K562 (cell line): ENCODE results near the gene NUP153. TPM values are rescaled to one million over a fixed set of nuclear protein-coding genes. Genes with fewer than 3 reads are reported as not detected.

Source experiments
- ATAC-seq: fragments of 200-7000 bp; cut with Tn5 transposase; 3 replicates; pipeline ENCODE4 v1.9.1; 2020; ENCODE audit warnings: moderate library complexity
- BruUV-seq: library from RNA; stranded (reverse); fragments of 400-500 nt; replicated peaks from 2 replicates; lab custom pipeline; 2021; lab: Mats Ljungman, UMichigan
- CTCF ChIA-PET: fragments of 300-600 bp; formaldehyde crosslinking; extraction: SDS; loops from one replicate; lab custom pipeline; 2021; ENCODE audit warnings: low intra/inter-chr PET ratio; lab: Yijun Ruan, JAX
- POLR2A ChIA-PET: fragments of 300-600, 350-650 bp; sonication (Branson Sonifier 250); formaldehyde crosslinking; extraction: SDS; loops from one replicate; lab custom pipeline; 2021; ENCODE audit warnings: antibody characterized with exemption, inconsistent platforms; lab: Yijun Ruan, JAX
- DNase-seq, 4 experiments: peaks; one replicate each; pipeline versions ENCODE4 v3.0.0 to v3.0.0-alpha.2; 2011 to 2018; ENCODE audit warnings: low spot score in 3 of 4, mixed read lengths in 3 of 4; ENCODE audit errors: extremely low read depth in 1 of 4
- FAIRE-seq: peaks from 2 replicates; lab custom pipeline; 2011; peaks lifted over from hg19 to GRCh38; lab: Jason Lieb, UNC
- H2AFZ ChIP-seq: 2 replicates; pipeline ENCODE4 v1.6.0; 2011; ENCODE audit warnings: low read depth, low read length, control low read depth, inconsistent platforms
- H3K27ac ChIP-seq: fragments of 200-600 bp; 3 replicates; pipeline ENCODE4 v1.8.0; 2011; ENCODE audit warnings: low read depth, mild to moderate bottlenecking, control low read depth, inconsistent platforms, low read length, moderate library complexity, mixed read lengths; ENCODE audit errors: extremely low read depth
- H3K27me3 ChIP-seq, 2 experiments: fragments of 300-600 bp in 1 of 2; 2 replicates in 1 of 2; 3 replicates in 1 of 2; pipeline versions ENCODE4 v1.6.0 to v1.8.0; 2011; ENCODE audit warnings: inconsistent platforms in 2 of 2, low read length in 2 of 2, mild to moderate bottlenecking in 1 of 2, mixed read lengths in 1 of 2, moderate library complexity in 1 of 2; ENCODE audit not compliant: control insufficient read depth in 2 of 2, insufficient read depth in 2 of 2
- H3K36me3 ChIP-seq: fragments of 300-600 bp; 3 replicates; pipeline ENCODE4 v1.8.0; 2011; ENCODE audit warnings: mild to moderate bottlenecking, low read length, inconsistent platforms; ENCODE audit not compliant: control insufficient read depth, insufficient read depth
- H3K4me1 ChIP-seq, 2 experiments: fragments of 200-600 bp in 1 of 2; replicated peaks in 1 of 2; 2 replicates in 1 of 2; 3 replicates in 1 of 2; pipeline versions ENCODE4 v1.5.1 to v1.8.0; 2011; ENCODE audit warnings: inconsistent platforms in 2 of 2, low read length in 2 of 2, mild to moderate bottlenecking in 1 of 2, mixed read lengths in 1 of 2, moderate library complexity in 1 of 2; ENCODE audit not compliant: control insufficient read depth in 2 of 2, insufficient read depth in 2 of 2
- H3K4me2 ChIP-seq: 2 replicates; pipeline ENCODE4 v1.6.1; 2011; ENCODE audit warnings: low read length, control low read depth, inconsistent platforms, mixed read lengths; ENCODE audit not compliant: insufficient read depth
- H3K4me3 ChIP-seq: fragments of 200-600 bp; sonication (generic), shearing (Covaris generic); 2 replicates; pipeline ENCODE4 v1.5.1; 2016; ENCODE audit warnings: control low read depth, inconsistent platforms
- H3K79me2 ChIP-seq: fragments of 200-600 bp; 3 replicates; pipeline ENCODE4 v1.8.0; 2011; ENCODE audit warnings: low read length, inconsistent platforms; ENCODE audit not compliant: control insufficient read depth, insufficient read depth
- H3K9ac ChIP-seq, 2 experiments: 2 replicates each; pipeline versions ENCODE4 v1.6.0 to v1.6.1; 2011; ENCODE audit warnings: low read depth in 2 of 2, low read length in 2 of 2, control low read depth in 1 of 2, inconsistent platforms in 1 of 2, mild to moderate bottlenecking in 1 of 2, mixed read lengths in 1 of 2; ENCODE audit not compliant: insufficient read depth in 1 of 2
- H3K9me1 ChIP-seq: one replicate; pipeline ENCODE4 v1.6.0; 2011; ENCODE audit warnings: inconsistent platforms, mild to moderate bottlenecking, low read length, moderate library complexity; ENCODE audit not compliant: control insufficient read depth, insufficient read depth
- H3K9me3 ChIP-seq: replicated peaks from 2 replicates; pipeline ENCODE4 v1.5.1; 2011; ENCODE audit warnings: low read depth, low read length, inconsistent platforms; ENCODE audit not compliant: control insufficient read depth, insufficient read depth
- H4K20me1 ChIP-seq: replicated peaks from 2 replicates; pipeline ENCODE4 v1.6.1; 2011; ENCODE audit warnings: low read length, inconsistent platforms, mixed read lengths; ENCODE audit not compliant: control insufficient read depth, insufficient read depth
- COPS2 ChIP-seq: fragments of 450-650 bp; conservative IDR thresholded peaks from 2 replicates; pipeline ENCODE4 v1.6.1; 2016; ENCODE audit warnings: mild to moderate bottlenecking, moderate library complexity
- PRDM10 ChIP-seq: fragments of 450-650 bp; IDR thresholded peaks from 2 replicates; pipeline ENCODE4 v1.6.1; 2018; ENCODE audit not compliant: partially characterized antibody
- WGBS: fragments of 100-300 bp; shearing (Covaris generic); methylation state at CpG from one replicate; pipeline ENCODE4 v1.1.6; 2016; ENCODE audit warnings: low coverage, mixed read lengths; ENCODE audit not compliant: insufficient coverage; ENCODE audit errors: missing lambda C conversion rate; 5-methylcytosine and 5-hydroxymethylcytosine counted together
- in situ Hi-C: fragments of 300-500 bp; cut with MboI; formaldehyde crosslinking; loops from 4 replicates; pipeline ENCODE4 v1.15.0; 2018; ENCODE audit warnings: inconsistent platforms, mixed read lengths
- intact Hi-C: fragments of 100-400 bp; cut with micrococcal nuclease; formaldehyde crosslinking; loops from 2 replicates; pipeline ENCODE4 v1.14.2; 2022
- polyA plus RNA-seq, 8 experiments: library from polyadenylated mRNA; depleted of rRNA in 4 of 8; stranded (reverse) in 5 of 8; unstranded in 3 of 8; fragments of >200 nt; fragmentation: Nextera tagmentation in 2 of 8; fragmentation: Illumina TruSeq in 1 of 8; extraction: Ambion mirVana in 2 of 8; extraction: Trizol in 1 of 8; gene quantifications; 2 replicates each; pipeline versions ENCODE4 v1.2.1 to v1.2.3, GENCODE V29; 2011 to 2014; ENCODE audit warnings: inconsistent platforms in 1 of 8, missing spikeins in 1 of 8
- total RNA-seq, 7 experiments: library from RNA; depleted of rRNA in 6 of 7; stranded (reverse); fragments of >200 nt in 6 of 7; fragmentation: Illumina TruSeq in 2 of 7; extraction: Trizol in 2 of 7; gene quantifications; 2 replicates each; pipeline versions ENCODE4 v1.2.1 to v1.2.3, GENCODE V29; 2011 to 2021; ENCODE audit warnings: low replicate concordance in 1 of 7

Gene NUP153
- total and polyA plus RNA-seq, 9 of the 15 experiments (the other 6 are each of a cell fraction or from before 2014, with no cell fraction given), result 21.9 to 110 (median 84.8) TPM

- ATAC-seq, result peak; percentile 64
- ChIA-PET POLR2A (interaction anchor here (0.7 to 1.9 kb wide), 3 partner anchors 10 to 27 kb away, joined by 3 to 13 read pairs (median 3); no protein-coding TSS in a partner anchor), CTCF (no interaction called here)
- no peak overlapping the region for H3K27ac ChIP-seq
- no peak for FAIRE-seq
- H3K9ac ChIP-seq, result no peak overlapping the region
- no peaks in the 10 kb centered on the region for H3K9me1 ChIP-seq
- no peaks in the 10 kb centered on the region for H3K27me3 ChIP-seq
- no peaks in the 10 kb centered on the region for H3K9me3 ChIP-seq
- DNase-seq, result peak in 1 of 4 experiments; percentile 14
- no peaks in the 10 kb centered on the region for H4K20me1 ChIP-seq
- in situ Hi-C loops (no loop called here), intact Hi-C loops (no loop called here)
- 30% methylated on average over 3 of the region's 3 CpGs for WGBS
- H3K4me1 ChIP-seq, result no peaks in the 10 kb centered on the region
- BruUV-seq, result no TSS peak
- H3K36me3 ChIP-seq, result peaks cover 4% of the 10 kb centered on the region; the same call in 1 of the 3 replicates
- TF ChIP-seq COPS2, result no peak
- TF ChIP-seq PRDM10, result peak; percentile 18
- H3K79me2 ChIP-seq, result no peaks in the 10 kb centered on the region
- H2AFZ ChIP-seq, result no peak overlapping the region
- H3K4me2 ChIP-seq, result no peak overlapping the region
- no peak overlapping the region for H3K4me3 ChIP-seq
Measured at GRCh38 chr6:17754254-17754653, 47.5 kb upstream of the NUP153 start.
